ENCODE results near the gene LFNG. TPM values are rescaled to one million over a fixed set of nuclear protein-coding genes. Genes with fewer than 3 reads are reported as not detected.
A peak's percentile ranks its signal among the peaks of the same experiment; 100 is the strongest.

Gene LFNG
- total and polyA plus RNA-seq, 2 of the 13 experiments (the other 11 are each of a cell fraction or from before 2014, with no cell fraction given): 0.44 to 1.5 TPM

GRCh38 chr7:2527505-2528467, 8.2 kb downstream of the LFNG start (continued):
- TF ChIP-seq PATZ1 (CRISPR knock-in tag; IDR thresholded peaks at IDR 0.05) (peak; percentile 94), ZNF580 (CRISPR knock-in tag; IDR thresholded peaks at IDR 0.05; ENCODE audit: borderline replicate concordance, low read depth) (no peak), PTBP1 (IDR thresholded peaks at IDR 0.05; ENCODE audit: low read depth, low read length, poor library complexity, severe bottlenecking) (no peak), GZF1 (CRISPR knock-in tag; IDR thresholded peaks at IDR 0.05) (no peak), DR1 (CRISPR knock-in tag; IDR thresholded peaks at IDR 0.05) (no peak), BRD4 (CRISPR knock-in tag; IDR thresholded peaks at IDR 0.05) (no peak), ZBTB10 (CRISPR knock-in tag; IDR thresholded peaks at IDR 0.05; ENCODE audit: borderline replicate concordance) (no peak; the same call in 1 of the 2 replicates), ZNF17 (CRISPR knock-in tag; IDR thresholded peaks at IDR 0.05) (no peak), SMARCE1 (IDR thresholded peaks at IDR 0.05; ENCODE audit: borderline replicate concordance) (no peak), TCF7 (IDR thresholded peaks at IDR 0.05; ENCODE audit: low read depth) (no peak), GRHL1 (CRISPR knock-in tag; conservative IDR thresholded peaks at IDR 0.05) (no peak), FOXA1 (IDR thresholded peaks at IDR 0.05) (no peak), FOXA1 (CRISPR knock-in tag; IDR thresholded peaks at IDR 0.05) (0 out of 2 replicates have a peak, but pooled peaks have one; percentile 14), PAXIP1 (CRISPR knock-in tag; conservative IDR thresholded peaks at IDR 0.05) (0 out of 2 replicates have a peak, but pooled peaks have one; percentile 35), ZNF83 (CRISPR knock-in tag; IDR thresholded peaks at IDR 0.05; ENCODE audit: borderline replicate concordance) (no peak)
- TF ChIP-seq, protein P1, sequence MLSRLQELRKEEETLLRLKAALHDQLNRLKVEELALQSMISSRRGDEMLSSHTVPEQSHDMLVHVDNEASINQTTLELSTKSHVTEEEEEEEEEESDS (CRISPR knock-in tag; IDR thresholded peaks at IDR 0.05; ENCODE audit: borderline replicate concordance): no peak

All from HepG2 (cell line).